ENCODE results near the gene ATG101. TPM values are rescaled to one million over a fixed set of nuclear protein-coding genes. Genes with fewer than 3 reads are reported as not detected.

The ATG101 gene
- total RNA-seq, 1 donor from 2014 or later: 34.4 TPM

GRCh38 chr12:52063082-52063924 lies 6.5 kb upstream of the ATG101 start:
- Histone ChIP-seq H3K9ac (ENCODE audit: low read depth in 1 of 3, low read length in 3 of 3) (peak overlapping the region; percentile 45 to 76 (median 51)), H3K27ac (ENCODE audit: low read depth, low read length) (peak overlapping the region; percentile 83), H3K4me1 (ENCODE audit: control insufficient read depth in 3 of 3, insufficient read depth in 3 of 3, low read length in 3 of 3) (peaks cover 23 to 32% (median 32%) of the 10 kb centered on the region in 3 donors), H3K9me3 (ENCODE audit: control insufficient read depth in 3 of 3, low read length in 3 of 3) (no peaks in the 10 kb centered on the region), H3K36me3 (ENCODE audit: control insufficient read depth in 3 of 3, insufficient read depth in 3 of 3, low read length in 3 of 3) (peaks cover 5 to 16% (median 11%) of the 10 kb centered on the region in 3 donors), H3K27me3 (ENCODE audit: control insufficient read depth in 3 of 3, insufficient read depth in 3 of 3, low read length in 3 of 3) (no peaks in the 10 kb centered on the region), H3K4me3 (ENCODE audit: low read length in 3 of 3) (no peak overlapping the region)

GRCh38 chr12:52063981-52064649 lies 5.7 kb upstream of the ATG101 start:
- H3K4me1 ChIP-seq (ENCODE audit: control insufficient read depth in 3 of 3, insufficient read depth in 3 of 3, low read length in 3 of 3): peaks cover 25 to 29% (median 28%) of the 10 kb centered on the region in 3 donors
- no peak overlapping the region for H3K4me3 ChIP-seq (ENCODE audit: low read length in 3 of 3)
- H3K9me3 ChIP-seq (ENCODE audit: control insufficient read depth in 3 of 3, low read length in 3 of 3): no peaks in the 10 kb centered on the region
- H3K27ac ChIP-seq (ENCODE audit: low read depth, low read length): peak overlapping the region; percentile 83
- H3K36me3 ChIP-seq (ENCODE audit: control insufficient read depth in 3 of 3, insufficient read depth in 3 of 3, low read length in 3 of 3): peaks cover under 1 to 9% (median 5%) of the 10 kb centered on the region in 3 donors
- H3K9ac ChIP-seq (ENCODE audit: low read depth in 1 of 3, low read length in 3 of 3): peak overlapping the region; percentile 38 to 73 (median 61)
- H3K27me3 ChIP-seq (ENCODE audit: control insufficient read depth in 3 of 3, insufficient read depth in 3 of 3, low read length in 3 of 3): no peaks in the 10 kb centered on the region

DNA sequence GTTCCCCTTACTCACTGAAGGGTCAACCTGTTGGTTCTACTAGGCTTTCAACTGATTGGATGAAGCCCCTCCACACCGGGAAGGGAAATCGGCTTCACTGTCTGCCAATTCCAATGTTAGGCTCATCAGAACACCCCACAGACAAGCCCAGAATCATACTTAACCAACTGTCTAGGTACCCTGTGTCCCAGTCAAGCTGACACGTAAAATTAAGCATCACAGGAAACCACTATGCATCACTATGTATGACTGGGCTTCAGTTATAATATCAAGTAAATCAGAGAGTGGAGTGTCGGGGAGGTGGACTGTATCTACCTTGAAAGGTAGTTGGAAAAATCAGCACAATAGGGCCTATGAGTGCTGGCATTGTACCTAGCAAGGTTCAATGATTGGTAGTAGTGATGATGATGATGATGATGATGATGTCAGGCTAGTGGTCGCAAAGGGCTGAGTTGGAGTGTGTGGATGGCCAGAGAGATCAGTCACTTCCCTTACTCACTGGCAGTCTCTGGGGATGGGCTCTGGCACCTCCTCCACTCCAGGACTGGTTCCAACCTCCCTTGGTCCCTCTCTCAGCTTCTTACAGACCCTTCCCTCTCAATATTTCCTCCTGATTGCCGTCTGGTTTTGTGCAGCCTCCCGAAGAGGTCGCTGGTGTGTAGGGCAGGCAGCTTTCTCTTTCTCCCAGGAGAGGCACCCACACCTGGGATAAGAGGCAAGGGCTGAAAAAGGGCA lies 3.3 kb upstream of the ATG101 start:
- peaks cover 42 to 48% (median 44%) of the 10 kb centered on the region in 3 donors for H3K4me1 ChIP-seq (ENCODE audit: control insufficient read depth in 3 of 3, insufficient read depth in 3 of 3, low read length in 3 of 3)

GRCh38 chr12:52067081-52067374 lies 2.8 kb upstream of the ATG101 start:
- Histone ChIP-seq H3K36me3 (ENCODE audit: control insufficient read depth in 3 of 3, insufficient read depth in 3 of 3, low read length in 3 of 3) (peaks cover 0 to 5% (median 3%) of the 10 kb centered on the region in 3 donors), H3K27ac (ENCODE audit: low read depth, low read length) (no peak overlapping the region), H3K4me3 (ENCODE audit: low read length in 3 of 3) (no peak overlapping the region), H3K9ac (ENCODE audit: low read depth in 1 of 3, low read length in 3 of 3) (no peak overlapping the region), H3K9me3 (ENCODE audit: control insufficient read depth in 3 of 3, low read length in 3 of 3) (no peaks in the 10 kb centered on the region), H3K27me3 (ENCODE audit: control insufficient read depth in 3 of 3, insufficient read depth in 3 of 3, low read length in 3 of 3) (no peaks in the 10 kb centered on the region), H3K4me1 (ENCODE audit: control insufficient read depth in 3 of 3, insufficient read depth in 3 of 3, low read length in 3 of 3) (peaks cover 42 to 50% (median 45%) of the 10 kb centered on the region in 3 donors)

More for the DNA sequence above, 3.3 kb upstream of the ATG101 start:
- no peaks in the 10 kb centered on the region for H3K27me3 ChIP-seq (ENCODE audit: control insufficient read depth in 3 of 3, insufficient read depth in 3 of 3, low read length in 3 of 3)
- no peaks in the 10 kb centered on the region for H3K36me3 ChIP-seq (ENCODE audit: control insufficient read depth in 3 of 3, insufficient read depth in 3 of 3, low read length in 3 of 3)
- H3K4me3 ChIP-seq (ENCODE audit: low read length in 3 of 3): no peak overlapping the region
- H3K9me3 ChIP-seq (ENCODE audit: control insufficient read depth in 3 of 3, low read length in 3 of 3): no peaks in the 10 kb centered on the region
- H3K9ac ChIP-seq (ENCODE audit: low read depth in 1 of 3, low read length in 3 of 3): no peak overlapping the region
- H3K27ac ChIP-seq (ENCODE audit: low read depth, low read length): no peak overlapping the region

- H3K4me3 ChIP-seq (ENCODE audit: low read length in 3 of 3): peak overlapping the region; percentile 96 to 98 (median 97)
- H3K4me1 ChIP-seq (ENCODE audit: control insufficient read depth in 3 of 3, insufficient read depth in 3 of 3, low read length in 3 of 3): peaks cover 22 to 35% (median 28%) of the 10 kb centered on the region in 3 donors
- peaks cover 21 to 32% (median 25%) of the 10 kb centered on the region in 3 donors for H3K36me3 ChIP-seq (ENCODE audit: control insufficient read depth in 3 of 3, insufficient read depth in 3 of 3, low read length in 3 of 3)
- H3K27me3 ChIP-seq (ENCODE audit: control insufficient read depth in 3 of 3, insufficient read depth in 3 of 3, low read length in 3 of 3): no peaks in the 10 kb centered on the region
- no peaks in the 10 kb centered on the region for H3K9me3 ChIP-seq (ENCODE audit: control insufficient read depth in 3 of 3, low read length in 3 of 3)
- peak overlapping the region; percentile 93 for H3K27ac ChIP-seq (ENCODE audit: low read depth, low read length)
- peak overlapping the region; percentile 95 to 98 (median 97) for H3K9ac ChIP-seq (ENCODE audit: low read depth in 1 of 3, low read length in 3 of 3)
These were observed 577 bp downstream of the ATG101 start for GRCh38 chr12:52070185-52070925.

- H3K36me3 ChIP-seq (ENCODE audit: control insufficient read depth in 3 of 3, insufficient read depth in 3 of 3, low read length in 3 of 3): peaks cover 41 to 61% (median 48%) of the 10 kb centered on the region in 3 donors
- H3K4me1 ChIP-seq (ENCODE audit: control insufficient read depth in 3 of 3, insufficient read depth in 3 of 3, low read length in 3 of 3): peaks cover 22 to 38% (median 28%) of the 10 kb centered on the region in 3 donors
These were observed 4.0 kb downstream of the ATG101 start for GRCh38 chr12:52073531-52074381.

GRCh38 chr12:52074971-52075724 lies 5.4 kb downstream of the ATG101 start:
- H3K4me3 ChIP-seq (ENCODE audit: low read length in 3 of 3): no peak overlapping the region

More at GRCh38 chr12:52073531-52074381, 4.0 kb downstream of the ATG101 start:
- Histone ChIP-seq H3K9ac (ENCODE audit: low read depth in 1 of 3, low read length in 3 of 3) (no peak overlapping the region), H3K9me3 (ENCODE audit: control insufficient read depth in 3 of 3, low read length in 3 of 3) (no peaks in the 10 kb centered on the region), H3K4me3 (ENCODE audit: low read length in 3 of 3) (no peak overlapping the region), H3K27me3 (ENCODE audit: control insufficient read depth in 3 of 3, insufficient read depth in 3 of 3, low read length in 3 of 3) (no peaks in the 10 kb centered on the region), H3K27ac (ENCODE audit: low read depth, low read length) (no peak overlapping the region)

DNA sequence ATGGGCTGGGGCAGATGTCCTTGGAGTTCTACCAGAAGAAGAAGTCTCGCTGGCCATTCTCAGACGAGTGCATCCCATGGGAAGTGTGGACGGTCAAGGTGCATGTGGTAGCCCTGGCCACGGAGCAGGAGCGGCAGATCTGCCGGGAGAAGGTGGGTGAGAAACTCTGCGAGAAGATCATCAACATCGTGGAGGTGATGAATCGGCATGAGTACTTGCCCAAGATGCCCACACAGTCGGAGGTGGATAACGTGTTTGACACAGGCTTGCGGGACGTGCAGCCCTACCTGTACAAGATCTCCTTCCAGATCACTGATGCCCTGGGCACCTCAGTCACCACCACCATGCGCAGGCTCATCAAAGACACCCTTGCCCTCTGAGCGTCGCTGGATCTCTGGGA lies 7.0 kb downstream of the ATG101 start:
- peaks cover 41 to 58% (median 47%) of the 10 kb centered on the region in 3 donors for H3K36me3 ChIP-seq (ENCODE audit: control insufficient read depth in 3 of 3, insufficient read depth in 3 of 3, low read length in 3 of 3)

More at GRCh38 chr12:52074971-52075724, 5.4 kb downstream of the ATG101 start:
- no peaks in the 10 kb centered on the region for H3K27me3 ChIP-seq (ENCODE audit: control insufficient read depth in 3 of 3, insufficient read depth in 3 of 3, low read length in 3 of 3)
- no peak overlapping the region for H3K27ac ChIP-seq (ENCODE audit: low read depth, low read length)
- H3K36me3 ChIP-seq (ENCODE audit: control insufficient read depth in 3 of 3, insufficient read depth in 3 of 3, low read length in 3 of 3): peaks cover 41 to 61% (median 48%) of the 10 kb centered on the region in 3 donors
- H3K9ac ChIP-seq (ENCODE audit: low read depth in 1 of 3, low read length in 3 of 3): peak overlapping the region in 2 of 3 donors; percentile 16 to 20
- H3K4me1 ChIP-seq (ENCODE audit: control insufficient read depth in 3 of 3, insufficient read depth in 3 of 3, low read length in 3 of 3): peaks cover 20 to 36% (median 22%) of the 10 kb centered on the region in 3 donors
- no peaks in the 10 kb centered on the region for H3K9me3 ChIP-seq (ENCODE audit: control insufficient read depth in 3 of 3, low read length in 3 of 3)

More for the DNA sequence above, 7.0 kb downstream of the ATG101 start:
- H3K4me1 ChIP-seq (ENCODE audit: control insufficient read depth in 3 of 3, insufficient read depth in 3 of 3, low read length in 3 of 3): peaks cover 23 to 36% (median 25%) of the 10 kb centered on the region in 3 donors
- H3K4me3 ChIP-seq (ENCODE audit: low read length in 3 of 3): no peak overlapping the region
- H3K27me3 ChIP-seq (ENCODE audit: control insufficient read depth in 3 of 3, insufficient read depth in 3 of 3, low read length in 3 of 3): no peaks in the 10 kb centered on the region
- no peaks in the 10 kb centered on the region for H3K9me3 ChIP-seq (ENCODE audit: control insufficient read depth in 3 of 3, low read length in 3 of 3)
- H3K9ac ChIP-seq (ENCODE audit: low read depth in 1 of 3, low read length in 3 of 3): no peak overlapping the region
- no peak overlapping the region for H3K27ac ChIP-seq (ENCODE audit: low read depth, low read length)

Data from skeletal muscle tissue (tissue), 4 donors.